ENCODE data around the gene RIMS4.

GRCh38 chr20:44735816-44736169, 74.6 kb downstream of the RIMS4 start:
- TF ChIP-seq CTCF (IDR thresholded peaks at IDR 0.05; ENCODE audit: low read length) (no peak), EZH2 (optimal IDR thresholded peaks at IDR 0.05; ENCODE audit: low read depth, low read length) (no peak), EZH2phosphoT487 (IDR thresholded peaks at IDR 0.05; ENCODE audit: low read length) (no peak)

Data from MM.1S (cell line).